ENCODE measurements around the gene TAAR6. TPM values are rescaled to one million over a fixed set of nuclear protein-coding genes. Genes with fewer than 3 reads are reported as not detected.
"Not testable (repeated sequence)": the region's sequence is repeated elsewhere in the genome, so short reads cannot be mapped to it uniquely, and the experiment has no call there.

The TAAR6 gene
- total RNA-seq: not detected

GRCh38 chr6:132570221-132570777, at the start of gene TAAR6:
TAAR6 (plus strand) TSS chr6:132570322; CDS start chr6:132570322, 0 bp downstream.
- DNase-seq: no peak

GRCh38 chr6:132520953-132521352, 49.2 kb upstream of the TAAR6 start:
- DNase-seq: no peak

GRCh38 chr6:132524646-132525045, 45.5 kb upstream of the TAAR6 start:
- no peak for DNase-seq

GRCh38 chr6:132525866-132526265, 44.3 kb upstream of the TAAR6 start:
- DNase-seq: no peak

- DNase-seq: no peak
These were observed 43.7 kb upstream of the TAAR6 start for GRCh38 chr6:132526461-132526860.

GRCh38 chr6:132527791-132528190, 42.3 kb upstream of the TAAR6 start:
- DNase-seq: no peak

GRCh38 chr6:132530293-132530974, 39.7 kb upstream of the TAAR6 start:
- peak; percentile 71 for DNase-seq

GRCh38 chr6:132534546-132534945, 35.6 kb upstream of the TAAR6 start:
- not testable (repeated sequence) for DNase-seq

- no peak for DNase-seq
These were observed 33.0 kb upstream of the TAAR6 start for GRCh38 chr6:132537145-132537544.

GRCh38 chr6:132537977-132538376, 32.1 kb upstream of the TAAR6 start, which contains the start of gene TAAR9:
TAAR9 (plus strand) TSS chr6:132538277; CDS start chr6:132538290, 13 bp downstream.
- DNase-seq: no peak

- no peak for DNase-seq
These were observed 25.3 kb upstream of the TAAR6 start for GRCh38 chr6:132544826-132545225.

GRCh38 chr6:132548746-132549463, 21.2 kb upstream of the TAAR6 start:
- no peak for DNase-seq

- DNase-seq: no peak
These were observed 18.9 kb upstream of the TAAR6 start for GRCh38 chr6:132551214-132551613.

GRCh38 chr6:132552372-132552771, 17.8 kb upstream of the TAAR6 start, which contains the start of gene TAAR8:
TAAR8 (plus strand) TSS chr6:132552672; CDS start chr6:132552693, 21 bp downstream.
- DNase-seq: no peak

GRCh38 chr6:132560087-132560486, 10.0 kb upstream of the TAAR6 start:
- DNase-seq: not testable (repeated sequence)

GRCh38 chr6:132566404-132566803, 3.7 kb upstream of the TAAR6 start:
- DNase-seq: no peak

- no peak for DNase-seq
These were observed 2.6 kb upstream of the TAAR6 start for GRCh38 chr6:132567566-132567965.

GRCh38 chr6:132568611-132569010, 1.5 kb upstream of the TAAR6 start:
- DNase-seq: no peak

GRCh38 chr6:132569170-132569569, 952 bp upstream of the TAAR6 start:
- DNase-seq: no peak

- DNase-seq: no peak
These were observed 1.7 kb downstream of the TAAR6 start for GRCh38 chr6:132571774-132572173.

- no peak for DNase-seq
These were observed 14.6 kb downstream of the TAAR6 start for GRCh38 chr6:132584698-132585097.

- DNase-seq: no peak
These were observed 17.3 kb downstream of the TAAR6 start for GRCh38 chr6:132587424-132587823.

GRCh38 chr6:132589454-132589853, 19.3 kb downstream of the TAAR6 start, which contains the start of gene TAAR5:
TAAR5 (minus strand) TSS chr6:132589741; CDS start chr6:132589686, 55 bp downstream.
- DNase-seq: no peak

- DNase-seq: no peak
These were observed 20.2 kb downstream of the TAAR6 start for GRCh38 chr6:132590362-132590761.

Data from effector CD4-positive, alpha-beta T cell (primary cell).